Measurements from ENCODE around the gene GBX1. TPM values are rescaled to one million over a fixed set of nuclear protein-coding genes. Genes with fewer than 3 reads are reported as not detected.
A peak's percentile ranks its signal among the peaks of the same experiment; 100 is the strongest.

Gene GBX1
- total and polyA plus RNA-seq, 4 donors: not detected

- H3K27me3 ChIP-seq (ENCODE audit: control insufficient read depth in 3 of 3, insufficient read depth in 3 of 3, low read length in 2 of 3): no peaks in the 10 kb centered on the region
- no peak overlapping the region for H3K9ac ChIP-seq (ENCODE audit: insufficient read depth in 1 of 2, low read length in 2 of 2)
- peaks cover 0 to 7% (median 0%) of the 10 kb centered on the region in 5 donors for H3K4me1 ChIP-seq (ENCODE audit: control insufficient read depth in 5 of 5, insufficient read depth in 5 of 5, low read length in 5 of 5)
- ATAC-seq (ENCODE audit: insufficient read depth, low FRiP score) (no peak), DNase-seq (no peak)
- H3K27ac ChIP-seq (ENCODE audit: low read depth in 1 of 2, low read length in 1 of 2): no peak overlapping the region
- H3K9me3 ChIP-seq (ENCODE audit: control insufficient read depth in 4 of 4, insufficient read depth in 3 of 4, low read length in 3 of 4): no peaks in the 10 kb centered on the region
- WGBS, 2 donors: 91 to 95% methylated on average over 30 of the region's 30 CpGs
- TF ChIP-seq, protein P1, sequence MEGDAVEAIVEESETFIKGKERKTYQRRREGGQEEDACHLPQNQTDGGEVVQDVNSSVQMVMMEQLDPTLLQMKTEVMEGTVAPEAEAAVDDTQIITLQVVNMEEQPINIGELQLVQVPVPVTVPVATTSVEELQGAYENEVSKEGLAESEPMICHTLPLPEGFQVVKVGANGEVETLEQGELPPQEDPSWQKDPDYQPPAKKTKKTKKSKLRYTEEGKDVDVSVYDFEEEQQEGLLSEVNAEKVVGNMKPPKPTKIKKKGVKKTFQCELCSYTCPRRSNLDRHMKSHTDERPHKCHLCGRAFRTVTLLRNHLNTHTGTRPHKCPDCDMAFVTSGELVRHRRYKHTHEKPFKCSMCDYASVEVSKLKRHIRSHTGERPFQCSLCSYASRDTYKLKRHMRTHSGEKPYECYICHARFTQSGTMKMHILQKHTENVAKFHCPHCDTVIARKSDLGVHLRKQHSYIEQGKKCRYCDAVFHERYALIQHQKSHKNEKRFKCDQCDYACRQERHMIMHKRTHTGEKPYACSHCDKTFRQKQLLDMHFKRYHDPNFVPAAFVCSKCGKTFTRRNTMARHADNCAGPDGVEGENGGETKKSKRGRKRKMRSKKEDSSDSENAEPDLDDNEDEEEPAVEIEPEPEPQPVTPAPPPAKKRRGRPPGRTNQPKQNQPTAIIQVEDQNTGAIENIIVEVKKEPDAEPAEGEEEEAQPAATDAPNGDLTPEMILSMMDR (IDR thresholded peaks at IDR 0.05; ENCODE audit: control extremely low read depth, extremely low read depth): no peak
- H3K4me3 ChIP-seq: no peak overlapping the region
- H3K36me3 ChIP-seq (ENCODE audit: control insufficient read depth in 4 of 4, insufficient read depth in 4 of 4, low read length in 4 of 4): peaks cover 0 to 80% (median 31%) of the 10 kb centered on the region in 4 donors
Observed at GRCh38 chr7:151138153-151138851, 29.2 kb downstream of the GBX1 start.

DNA sequence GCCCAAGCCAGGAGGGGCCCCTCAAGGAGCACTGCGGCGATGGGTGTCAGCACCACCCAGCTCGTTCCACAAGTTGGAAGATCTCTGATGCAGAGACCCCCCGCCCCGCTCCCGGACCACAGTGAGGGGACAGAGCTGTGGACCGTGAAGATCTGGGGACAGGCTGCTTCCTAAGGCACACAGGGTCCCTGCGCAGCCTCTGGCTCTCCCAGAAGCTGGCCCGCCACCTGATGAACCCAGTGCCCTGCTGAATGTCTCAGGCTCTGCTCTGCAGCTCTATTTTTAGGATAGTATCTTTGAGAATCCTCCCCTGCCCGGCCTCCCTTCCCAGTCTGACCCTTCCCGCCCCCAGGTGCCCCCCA lies 29.7 kb downstream of the GBX1 start:
- H3K9me3 ChIP-seq (ENCODE audit: control insufficient read depth in 4 of 4, insufficient read depth in 3 of 4, low read length in 3 of 4): no peaks in the 10 kb centered on the region
- 93 to 96% methylated on average over 11 of the region's 11 CpGs for WGBS, 2 donors
- H3K27me3 ChIP-seq (ENCODE audit: control insufficient read depth in 3 of 3, insufficient read depth in 3 of 3, low read length in 2 of 3): no peaks in the 10 kb centered on the region
- DNase-seq (peak in 1 of 3 donors; percentile 9), ATAC-seq (ENCODE audit: insufficient read depth, low FRiP score) (no peak)
- no peak overlapping the region for H3K9ac ChIP-seq (ENCODE audit: insufficient read depth in 1 of 2, low read length in 2 of 2)
- no peak overlapping the region for H3K27ac ChIP-seq (ENCODE audit: low read depth in 1 of 2, low read length in 1 of 2)
- H3K4me3 ChIP-seq: no peak overlapping the region
- peaks cover 0 to 6% (median 0%) of the 10 kb centered on the region in 5 donors for H3K4me1 ChIP-seq (ENCODE audit: control insufficient read depth in 5 of 5, insufficient read depth in 5 of 5, low read length in 5 of 5)
- TF ChIP-seq, protein P1 (IDR thresholded peaks at IDR 0.05; ENCODE audit: control extremely low read depth, extremely low read depth): no peak
- H3K36me3 ChIP-seq (ENCODE audit: control insufficient read depth in 4 of 4, insufficient read depth in 4 of 4, low read length in 4 of 4): peaks cover 0 to 80% (median 30%) of the 10 kb centered on the region in 4 donors

- Histone ChIP-seq H3K4me1 (ENCODE audit: control insufficient read depth in 5 of 5, insufficient read depth in 5 of 5, low read length in 5 of 5) (peaks cover 0 to 4% (median 0%) of the 10 kb centered on the region in 5 donors), H3K4me3 (no peak overlapping the region), H3K9ac (ENCODE audit: insufficient read depth in 1 of 2, low read length in 2 of 2) (no peak overlapping the region), H3K27me3 (ENCODE audit: control insufficient read depth in 3 of 3, insufficient read depth in 3 of 3, low read length in 2 of 3) (no peaks in the 10 kb centered on the region), H3K9me3 (ENCODE audit: control insufficient read depth in 4 of 4, insufficient read depth in 3 of 4, low read length in 3 of 4) (no peaks in the 10 kb centered on the region), H3K36me3 (ENCODE audit: control insufficient read depth in 4 of 4, insufficient read depth in 4 of 4, low read length in 4 of 4) (peaks cover 0 to 80% (median 30%) of the 10 kb centered on the region in 4 donors), H3K27ac (ENCODE audit: low read depth in 1 of 2, low read length in 1 of 2) (no peak overlapping the region)
- 89 to 91% methylated on average over 22 of the region's 22 CpGs for WGBS, 2 donors
- ATAC-seq (ENCODE audit: insufficient read depth, low FRiP score) (no peak), DNase-seq (no peak)
- TF ChIP-seq, protein P1 (IDR thresholded peaks at IDR 0.05; ENCODE audit: control extremely low read depth, extremely low read depth): no peak
Observed at GRCh38 chr7:151137076-151137675, 30.3 kb downstream of the GBX1 start.
